HepG2 (cell line): ENCODE results near the gene TPO. TPM values are rescaled to one million over a fixed set of nuclear protein-coding genes. Genes with fewer than 3 reads are reported as not detected.

ENCODE experiments used
- ATAC-seq: fragments of 200-7000 bp; cut with Tn5 transposase; 3 replicates; pipeline ENCODE4 v1.9.1; 2020; ENCODE audit warnings: mild to moderate bottlenecking, moderate library complexity
- BruUV-seq: library from RNA; stranded (reverse); fragments of 400-500 nt; replicated peaks from 2 replicates; lab custom pipeline; 2021; lab: Mats Ljungman, UMichigan
- CTCF ChIA-PET: fragments of 300-600 bp; formaldehyde crosslinking; extraction: SDS; loops from one replicate; lab custom pipeline; 2021; ENCODE audit warnings: low total read pairs, inconsistent platforms, low intra/inter-chr PET ratio; lab: Yijun Ruan, JAX
- POLR2A ChIA-PET: fragments of 350-600 bp; sonication (Branson Sonifier 250); formaldehyde crosslinking; loops from one replicate; lab custom pipeline; 2020; ENCODE audit warnings: antibody characterized with exemption, inconsistent platforms; lab: Yijun Ruan, JAX
- DNase-seq: peaks from one replicate; pipeline ENCODE4 v3.0.0-alpha.2; 2015; ENCODE audit warnings: low spot score
- FAIRE-seq: peaks from 3 replicates; lab custom pipeline; 2011; peaks lifted over from hg19 to GRCh38; lab: Jason Lieb, UNC
- H2AFZ ChIP-seq: one replicate; pipeline ENCODE4 v1.6.1; 2011; ENCODE audit warnings: low read length, inconsistent platforms
- H3K27ac ChIP-seq: fragments of 300-600 bp; 3 replicates; pipeline ENCODE4 v1.8.0; 2011; ENCODE audit warnings: mixed run types, mild to moderate bottlenecking, mixed read lengths, low read length, inconsistent platforms; ENCODE audit not compliant: insufficient read depth; ENCODE audit errors: extremely low read length
- H3K27me3 ChIP-seq, 2 experiments: fragments of 200-600 bp in 1 of 2; 2 replicates in 1 of 2; 3 replicates in 1 of 2; pipeline versions ENCODE4 v1.6.0 to v1.8.0; 2011; ENCODE audit warnings: low read length in 2 of 2, mild to moderate bottlenecking in 2 of 2, moderate library complexity in 2 of 2, inconsistent platforms in 1 of 2; ENCODE audit not compliant: insufficient read depth in 2 of 2, control insufficient read depth in 1 of 2
- H3K36me3 ChIP-seq, 2 experiments: fragments of 200-600 bp in 1 of 2; replicated peaks in 1 of 2; 2 replicates in 1 of 2; 3 replicates in 1 of 2; pipeline versions ENCODE4 v1.5.1 to v1.8.0; 2011; ENCODE audit warnings: low read length in 2 of 2, inconsistent platforms in 1 of 2; ENCODE audit not compliant: insufficient read depth in 2 of 2, control insufficient read depth in 1 of 2
- H3K4me1 ChIP-seq: 2 replicates; pipeline ENCODE4 v1.5.1; 2012; ENCODE audit warnings: low read length, inconsistent platforms; ENCODE audit not compliant: insufficient read depth
- H3K4me2 ChIP-seq: 2 replicates; pipeline ENCODE4 v1.6.0; 2011; ENCODE audit warnings: low read depth, low read length, inconsistent platforms
- H3K4me3 ChIP-seq, 3 experiments: fragments of 200-600 bp in 1 of 3; sonication (generic), shearing (Covaris generic) in 1 of 3; replicated peaks in 1 of 3; 2 replicates each; pipeline ENCODE4 v1.5.1; 2011 to 2016; ENCODE audit warnings: low read length in 3 of 3, inconsistent platforms in 2 of 3, low read depth in 2 of 3, mild to moderate bottlenecking in 2 of 3, control low read depth in 1 of 3, mixed read lengths in 1 of 3; ENCODE audit not compliant: insufficient read depth in 1 of 3
- H3K79me2 ChIP-seq: one replicate; pipeline ENCODE4 v1.6.1; 2011; ENCODE audit warnings: low read length, inconsistent platforms; ENCODE audit not compliant: insufficient read depth
- H3K9ac ChIP-seq: 2 replicates; pipeline ENCODE4 v1.6.0; 2011; ENCODE audit warnings: mild to moderate bottlenecking, low read depth, low read length, inconsistent platforms; ENCODE audit not compliant: insufficient read depth
- H3K9me3 ChIP-seq: 2 replicates; pipeline ENCODE4 v1.5.1; 2012; ENCODE audit warnings: mild to moderate bottlenecking, low read length
- H4K20me1 ChIP-seq: 2 replicates; pipeline ENCODE4 v1.6.0; 2011; ENCODE audit warnings: inconsistent platforms, mild to moderate bottlenecking, low read length, moderate library complexity; ENCODE audit not compliant: insufficient read depth
- ONECUT2 ChIP-seq: sonication (generic); formaldehyde crosslinking; IDR thresholded peaks from 2 replicates; pipeline ENCODE4 v1.4.0; 2020; ENCODE audit warnings: missing genetic modification reagents
- ZBTB8A ChIP-seq: sonication (generic); formaldehyde crosslinking; IDR thresholded peaks from 2 replicates; pipeline ENCODE4 v1.4.0; 2020; ENCODE audit warnings: mild to moderate bottlenecking, low read depth, missing genetic modification reagents, borderline replicate concordance
- ZNF335 ChIP-seq: sonication (generic); formaldehyde crosslinking; IDR thresholded peaks from 2 replicates; pipeline ENCODE4 v1.4.0; 2020; ENCODE audit warnings: missing genetic modification reagents
- ZNF629 ChIP-seq: sonication (generic); formaldehyde crosslinking; conservative IDR thresholded peaks from 2 replicates; pipeline ENCODE4 v1.5.0; 2020; ENCODE audit warnings: missing genetic modification reagents
- ZNF644 ChIP-seq: IDR thresholded peaks from 2 replicates; pipeline ENCODE4 v1.6.1; 2016; ENCODE audit warnings: low read depth
- WGBS: methylation state at CpG from one replicate; pipeline ENCODE4 v1.1.6; 2017; ENCODE audit warnings: low lambda C conversion rate; 5-methylcytosine and 5-hydroxymethylcytosine counted together
- in situ Hi-C: cut with HindIII; loops from 2 replicates; pipeline ENCODE4 v1.10.0; 2017; ENCODE audit warnings: low pct_unique_long_range_greater_than_20kb; ENCODE audit not compliant: extremely low pct_ligation_motif_present
- intact Hi-C: fragments of 100-400 bp; cut with micrococcal nuclease; formaldehyde crosslinking; loops from one replicate; pipeline ENCODE4 v1.10.0; 2022; ENCODE audit not compliant: unreplicated experiment
- polyA plus RNA-seq, 8 experiments: library from polyadenylated mRNA; depleted of rRNA in 3 of 8; stranded (reverse) in 7 of 8; unstranded in 1 of 8; fragments of >200 nt; fragmentation: Illumina TruSeq in 4 of 8; extraction: Trizol in 4 of 8; gene quantifications; 2 replicates each; pipeline versions ENCODE4 v1.2.1 to v1.2.3, GENCODE V29; 2011 to 2016; ENCODE audit warnings: low read depth in 4 of 8, missing spikeins in 1 of 8, mixed read lengths in 1 of 8; ENCODE audit not compliant: insufficient read depth in 1 of 8
- total RNA-seq, 5 experiments: library from RNA; depleted of rRNA; stranded (reverse); fragments of >200 nt; fragmentation: Illumina TruSeq; extraction: Trizol; gene quantifications; 2 replicates each; pipeline ENCODE4 v1.2.3, GENCODE V29; 2016; ENCODE audit warnings: low read depth in 1 of 5
- TF ChIP-seq, protein P1 (sequence below): sonication (generic); formaldehyde crosslinking; IDR thresholded peaks from 2 replicates; pipeline ENCODE4 v1.8.0; 2022; ENCODE audit warnings: mild to moderate bottlenecking, missing genetic modification reagents, moderate library complexity

Gene TPO
- total and polyA plus RNA-seq, 2 of the 13 experiments (the other 11 are each of a cell fraction or from before 2014, with no cell fraction given), result not detected

- intact Hi-C loops, result loop anchor here (5.0 kb wide), 1 partner anchor 1176 kb away; no protein-coding TSS in a partner anchor
- TF ChIP-seq ZBTB8A (CRISPR knock-in tag) (no peak), ZNF629 (CRISPR knock-in tag) (no peak), ONECUT2 (CRISPR knock-in tag) (no peak), ZNF644 (no peak), ZNF335 (CRISPR knock-in tag) (no peak)
- TF ChIP-seq, protein P1, sequence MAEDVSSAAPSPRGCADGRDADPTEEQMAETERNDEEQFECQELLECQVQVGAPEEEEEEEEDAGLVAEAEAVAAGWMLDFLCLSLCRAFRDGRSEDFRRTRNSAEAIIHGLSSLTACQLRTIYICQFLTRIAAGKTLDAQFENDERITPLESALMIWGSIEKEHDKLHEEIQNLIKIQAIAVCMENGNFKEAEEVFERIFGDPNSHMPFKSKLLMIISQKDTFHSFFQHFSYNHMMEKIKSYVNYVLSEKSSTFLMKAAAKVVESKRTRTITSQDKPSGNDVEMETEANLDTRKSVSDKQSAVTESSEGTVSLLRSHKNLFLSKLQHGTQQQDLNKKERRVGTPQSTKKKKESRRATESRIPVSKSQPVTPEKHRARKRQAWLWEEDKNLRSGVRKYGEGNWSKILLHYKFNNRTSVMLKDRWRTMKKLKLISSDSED, result no peak
- TF ChIP-seq, all 625 proteins: peak for 0
- no peak overlapping the region for H3K4me3 ChIP-seq
- H3K9ac ChIP-seq, result no peak overlapping the region
- H3K9me3 ChIP-seq, result peaks cover 3% of the 10 kb centered on the region
- no peaks in the 10 kb centered on the region for H3K79me2 ChIP-seq
- DNase-seq (no peak), ATAC-seq (no peak), FAIRE-seq (no peak)
- no TSS peak for BruUV-seq
- H3K4me1 ChIP-seq, result no peaks in the 10 kb centered on the region
- peaks cover 18 to 61% of the 10 kb centered on the region in 2 experiments; a peak in 4 of 5 replicates for H3K27me3 ChIP-seq
- ChIA-PET CTCF (no interaction called here), POLR2A (no interaction called here)
- no peaks in the 10 kb centered on the region for H4K20me1 ChIP-seq
- H3K27ac ChIP-seq, result no peak overlapping the region
- no peak overlapping the region for H3K4me2 ChIP-seq
- WGBS, result 33% methylated on average over 18 of the region's 18 CpGs
- no peak overlapping the region for H2AFZ ChIP-seq
- in situ Hi-C loops, result loop anchor here (5.0 kb wide), 1 partner anchor 181 kb away; no protein-coding TSS in a partner anchor
- H3K36me3 ChIP-seq, result no peaks in the 10 kb centered on the region
Measured at GRCh38 chr2:1590596-1591460, 177.6 kb downstream of the TPO start.
